H9 (cell line): Measurements from ENCODE around the gene SOX30. TPM values are rescaled to one million over a fixed set of nuclear protein-coding genes. Genes with fewer than 3 reads are reported as not detected.

ENCODE experiments used
- DNase-seq: peaks from one replicate; pipeline ENCODE4 v3.0.0-alpha.2; 2017
- H2AFZ ChIP-seq: one replicate; pipeline ENCODE4 v1.6.1; 2013; ENCODE audit warnings: mild to moderate bottlenecking, low read length, control low read depth, moderate library complexity
- H2AK5ac ChIP-seq: 2 replicates; pipeline ENCODE4 v1.6.1; 2013; ENCODE audit warnings: low read length, control low read depth, mixed read lengths; ENCODE audit not compliant: insufficient read length
- H2BK120ac ChIP-seq: one replicate; pipeline ENCODE4 v1.6.1; 2013; ENCODE audit warnings: low read depth, mild to moderate bottlenecking, low read length, control low read depth, inconsistent platforms; ENCODE audit not compliant: poor library complexity, severe bottlenecking
- H2BK12ac ChIP-seq: 2 replicates; pipeline ENCODE4 v1.6.1; 2013; ENCODE audit warnings: low read length, control low read depth, mixed read lengths, low read depth; ENCODE audit not compliant: insufficient read length
- H2BK15ac ChIP-seq: 2 replicates; pipeline ENCODE4 v1.6.1; 2013; ENCODE audit warnings: low read depth, low read length, control low read depth
- H2BK20ac ChIP-seq: one replicate; pipeline ENCODE4 v1.6.1; 2013; ENCODE audit warnings: low read depth, mild to moderate bottlenecking, low read length, control low read depth, inconsistent platforms; ENCODE audit not compliant: poor library complexity, severe bottlenecking
- H2BK5ac ChIP-seq: 2 replicates; pipeline ENCODE4 v1.6.1; 2013; ENCODE audit warnings: low read length, control low read depth, mixed read lengths; ENCODE audit not compliant: insufficient read length
- H3K14ac ChIP-seq: 2 replicates; pipeline ENCODE4 v1.6.1; 2013; ENCODE audit warnings: low read length, control low read depth; ENCODE audit not compliant: insufficient read depth
- H3K18ac ChIP-seq: 2 replicates; pipeline ENCODE4 v1.6.1; 2013; ENCODE audit warnings: low read depth, mild to moderate bottlenecking, mixed read lengths, low read length, control low read depth; ENCODE audit not compliant: insufficient read length
- H3K23ac ChIP-seq: 2 replicates; pipeline ENCODE4 v1.6.1; 2013; ENCODE audit warnings: low read length, control low read depth, mixed read lengths, low read depth; ENCODE audit not compliant: insufficient read length
- H3K23me2 ChIP-seq: 2 replicates; pipeline ENCODE4 v1.6.1; 2013; ENCODE audit warnings: low read depth, mild to moderate bottlenecking, mixed read lengths, low read length, control low read depth; ENCODE audit not compliant: insufficient read length, poor library complexity, severe bottlenecking
- H3K27ac ChIP-seq: 2 replicates; pipeline ENCODE4 v1.5.1; 2013; ENCODE audit warnings: low read length, control low read depth, mixed read lengths, low read depth; ENCODE audit not compliant: insufficient read length
- H3K27me3 ChIP-seq: 2 replicates; pipeline ENCODE4 v1.6.1; 2013; ENCODE audit warnings: low read length, control low read depth, inconsistent platforms; ENCODE audit not compliant: insufficient read depth
- H3K4ac ChIP-seq: 2 replicates; pipeline ENCODE4 v1.6.1; 2013; ENCODE audit warnings: low read depth, mild to moderate bottlenecking, control low read depth, inconsistent platforms, low read length, moderate library complexity
- H3K4me1 ChIP-seq: 2 replicates; pipeline ENCODE4 v1.6.1; 2013; ENCODE audit warnings: low read length, control low read depth, inconsistent platforms; ENCODE audit not compliant: insufficient read depth
- H3K4me2 ChIP-seq: 2 replicates; pipeline ENCODE4 v1.6.1; 2013; ENCODE audit warnings: low read length, control low read depth, mixed read lengths; ENCODE audit not compliant: insufficient read length, insufficient read depth
- H3K56ac ChIP-seq: 2 replicates; pipeline ENCODE4 v1.6.1; 2013; ENCODE audit warnings: low read depth, mild to moderate bottlenecking, mixed read lengths, low read length, control low read depth; ENCODE audit not compliant: insufficient read length
- H3K79me1 ChIP-seq: 2 replicates; pipeline ENCODE4 v1.6.1; 2013; ENCODE audit warnings: low read depth, mild to moderate bottlenecking, moderate library complexity, low read length, control low read depth, inconsistent platforms; ENCODE audit not compliant: insufficient read depth, poor library complexity, severe bottlenecking
- H3K79me2 ChIP-seq: 2 replicates; pipeline ENCODE4 v1.6.1; 2013; ENCODE audit warnings: low read length, control low read depth, inconsistent platforms; ENCODE audit not compliant: insufficient read depth
- H3K9ac ChIP-seq: 2 replicates; pipeline ENCODE4 v1.6.1; 2013; ENCODE audit warnings: low read length, control low read depth, mixed read lengths; ENCODE audit not compliant: insufficient read length; ENCODE audit errors: extremely low read depth
- H3K9me3 ChIP-seq: one replicate; pipeline ENCODE4 v1.6.1; 2013; ENCODE audit warnings: low read depth, low read length, inconsistent platforms; ENCODE audit not compliant: control insufficient read depth
- H3T11ph ChIP-seq: one replicate; pipeline ENCODE4 v1.6.1; 2013; ENCODE audit warnings: mild to moderate bottlenecking, low read length, control low read depth, inconsistent platforms
- H4K20me1 ChIP-seq: one replicate; pipeline ENCODE4 v1.6.1; 2013; ENCODE audit not compliant: control insufficient read depth, insufficient read length, insufficient read depth
- H4K5ac ChIP-seq: 2 replicates; pipeline ENCODE4 v1.6.1; 2013; ENCODE audit warnings: low read depth, mild to moderate bottlenecking, mixed read lengths, low read length, control low read depth; ENCODE audit not compliant: insufficient read length
- H4K8ac ChIP-seq: replicated peaks from 2 replicates; pipeline ENCODE4 v1.6.1; 2013; ENCODE audit warnings: low read length, control low read depth, mixed read lengths, low read depth; ENCODE audit not compliant: insufficient read length
- H4K91ac ChIP-seq: 2 replicates; pipeline ENCODE4 v1.6.1; 2013; ENCODE audit warnings: low read depth, mild to moderate bottlenecking, moderate library complexity, mixed read lengths, low read length, control low read depth; ENCODE audit not compliant: insufficient read length
- H3K27ac Mint-ChIP-seq, 3 experiments: 2 replicates in 2 of 3; 3 replicates in 1 of 3; pipeline ENCODE4 v1.8.0; 2020 to 2021; ENCODE audit warnings: mixed read lengths in 3 of 3, mild to moderate bottlenecking in 1 of 3, moderate library complexity in 1 of 3
- H3K27me3 Mint-ChIP-seq: 2 replicates; pipeline ENCODE4 v1.8.0; 2021; ENCODE audit warnings: low read depth, mild to moderate bottlenecking, moderate library complexity, mixed read lengths
- H3K36me3 Mint-ChIP-seq, 3 experiments: 2 replicates in 2 of 3; 3 replicates in 1 of 3; pipeline ENCODE4 v1.8.0; 2020 to 2021; ENCODE audit warnings: low read depth in 3 of 3, mixed read lengths in 3 of 3; ENCODE audit not compliant: insufficient read depth in 1 of 3
- H3K4me1 Mint-ChIP-seq, 2 experiments: 2 replicates each; pipeline ENCODE4 v1.8.0; 2020; ENCODE audit warnings: mixed read lengths in 2 of 2
- H3K4me3 Mint-ChIP-seq, 2 experiments: 2 replicates in 1 of 2; 3 replicates in 1 of 2; pipeline ENCODE4 v1.8.0; 2020 to 2021; ENCODE audit warnings: mild to moderate bottlenecking in 2 of 2, mixed read lengths in 2 of 2, moderate library complexity in 1 of 2
- H3K9me3 Mint-ChIP-seq, 2 experiments: 2 replicates in 1 of 2; 3 replicates in 1 of 2; pipeline ENCODE4 v1.8.0; 2020; ENCODE audit warnings: mild to moderate bottlenecking in 2 of 2, mixed read lengths in 2 of 2, moderate library complexity in 1 of 2
- CTCF ChIP-seq: fragments of 200-600 bp; sonication (generic); conservative IDR thresholded peaks from 3 replicates; pipeline ENCODE4 v1.8.0; 2021; ENCODE audit warnings: antibody characterized with exemption, mild to moderate bottlenecking
- WGBS: extraction: QIAGEN DNeasy Blood & Tissue Kit; methylation state at CpG from one replicate; pipeline ENCODE4 v1.1.7; 2013; ENCODE audit warnings: missing lambda C conversion rate, low lambda C conversion rate, mixed read lengths; ENCODE audit not compliant: insufficient read length; ENCODE audit errors: extremely low coverage; 5-methylcytosine and 5-hydroxymethylcytosine counted together
- total RNA-seq: library from RNA; stranded (reverse); gene quantifications from 2 replicates; pipeline ENCODE4 v1.2.1, GENCODE V29; 2021

The SOX30 gene
- total RNA-seq, 1 experiment from 2014 or later = not detected

GRCh38 chr5:157599565-157599964, 52.7 kb downstream of the SOX30 start:
- H3K27me3 Mint-ChIP-seq = no peaks in the 10 kb centered on the region
- H3K23me2 ChIP-seq = no peaks in the 10 kb centered on the region
- H3K27ac ChIP-seq = no peak overlapping the region
- H3K4me2 ChIP-seq = no peak overlapping the region
- no peaks in the 10 kb centered on the region for H4K20me1 ChIP-seq
- H2BK5ac ChIP-seq = no peak overlapping the region
- no peak overlapping the region for H3K4ac ChIP-seq
- no peak overlapping the region for H2AFZ ChIP-seq
- no peak overlapping the region for H4K91ac ChIP-seq
- no peaks in the 10 kb centered on the region for H3K4me1 ChIP-seq
- TF ChIP-seq CTCF = no peak
- H3K4me1 Mint-ChIP-seq = no peaks in the 10 kb centered on the region
- no peak overlapping the region for H3K4me3 Mint-ChIP-seq
- H3K18ac ChIP-seq = no peak overlapping the region
- H2BK15ac ChIP-seq = no peak overlapping the region
- H3K14ac ChIP-seq = no peak overlapping the region
- no peak overlapping the region for H3K23ac ChIP-seq
- H3T11ph ChIP-seq = no peak overlapping the region
- no CpG with 5 or more reads among the region's 3 CpGs for WGBS
- H4K5ac ChIP-seq = no peak overlapping the region
- H3K79me1 ChIP-seq = no peaks in the 10 kb centered on the region
- no peak overlapping the region for H3K56ac ChIP-seq
- no peak overlapping the region for H4K8ac ChIP-seq
- no peak overlapping the region for H2BK20ac ChIP-seq
- no peaks in the 10 kb centered on the region for H3K36me3 Mint-ChIP-seq
- no peaks in the 10 kb centered on the region for H3K79me2 ChIP-seq
- no peak overlapping the region for H2AK5ac ChIP-seq
- no peak overlapping the region for H2BK12ac ChIP-seq
- H3K9ac ChIP-seq = no peak overlapping the region
- no peak overlapping the region for H2BK120ac ChIP-seq
- DNase-seq = no peak
- no peaks in the 10 kb centered on the region for H3K9me3 Mint-ChIP-seq
- H3K27me3 ChIP-seq = no peaks in the 10 kb centered on the region
- no peak overlapping the region for H3K27ac Mint-ChIP-seq
- H3K9me3 ChIP-seq = no peaks in the 10 kb centered on the region
